ENCODE data around the gene CYP4F8.

- TF ChIP-seq, protein P1, sequence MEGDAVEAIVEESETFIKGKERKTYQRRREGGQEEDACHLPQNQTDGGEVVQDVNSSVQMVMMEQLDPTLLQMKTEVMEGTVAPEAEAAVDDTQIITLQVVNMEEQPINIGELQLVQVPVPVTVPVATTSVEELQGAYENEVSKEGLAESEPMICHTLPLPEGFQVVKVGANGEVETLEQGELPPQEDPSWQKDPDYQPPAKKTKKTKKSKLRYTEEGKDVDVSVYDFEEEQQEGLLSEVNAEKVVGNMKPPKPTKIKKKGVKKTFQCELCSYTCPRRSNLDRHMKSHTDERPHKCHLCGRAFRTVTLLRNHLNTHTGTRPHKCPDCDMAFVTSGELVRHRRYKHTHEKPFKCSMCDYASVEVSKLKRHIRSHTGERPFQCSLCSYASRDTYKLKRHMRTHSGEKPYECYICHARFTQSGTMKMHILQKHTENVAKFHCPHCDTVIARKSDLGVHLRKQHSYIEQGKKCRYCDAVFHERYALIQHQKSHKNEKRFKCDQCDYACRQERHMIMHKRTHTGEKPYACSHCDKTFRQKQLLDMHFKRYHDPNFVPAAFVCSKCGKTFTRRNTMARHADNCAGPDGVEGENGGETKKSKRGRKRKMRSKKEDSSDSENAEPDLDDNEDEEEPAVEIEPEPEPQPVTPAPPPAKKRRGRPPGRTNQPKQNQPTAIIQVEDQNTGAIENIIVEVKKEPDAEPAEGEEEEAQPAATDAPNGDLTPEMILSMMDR (IDR thresholded peaks at IDR 0.05), result no peak
- no peak for TF ChIP-seq POLR2A (IDR thresholded peaks at IDR 0.05)
Measured at GRCh38 chr19:15642807-15643206, 27.8 kb downstream of the CYP4F8 start.

Data from heart left ventricle (tissue), 13 donors.